ENCODE data around the gene EHBP1. TPM values are rescaled to one million over a fixed set of nuclear protein-coding genes. Genes with fewer than 3 reads are reported as not detected.

Gene EHBP1
- total RNA-seq, 1 donor from 2014 or later, result 63.4 TPM

DNA sequence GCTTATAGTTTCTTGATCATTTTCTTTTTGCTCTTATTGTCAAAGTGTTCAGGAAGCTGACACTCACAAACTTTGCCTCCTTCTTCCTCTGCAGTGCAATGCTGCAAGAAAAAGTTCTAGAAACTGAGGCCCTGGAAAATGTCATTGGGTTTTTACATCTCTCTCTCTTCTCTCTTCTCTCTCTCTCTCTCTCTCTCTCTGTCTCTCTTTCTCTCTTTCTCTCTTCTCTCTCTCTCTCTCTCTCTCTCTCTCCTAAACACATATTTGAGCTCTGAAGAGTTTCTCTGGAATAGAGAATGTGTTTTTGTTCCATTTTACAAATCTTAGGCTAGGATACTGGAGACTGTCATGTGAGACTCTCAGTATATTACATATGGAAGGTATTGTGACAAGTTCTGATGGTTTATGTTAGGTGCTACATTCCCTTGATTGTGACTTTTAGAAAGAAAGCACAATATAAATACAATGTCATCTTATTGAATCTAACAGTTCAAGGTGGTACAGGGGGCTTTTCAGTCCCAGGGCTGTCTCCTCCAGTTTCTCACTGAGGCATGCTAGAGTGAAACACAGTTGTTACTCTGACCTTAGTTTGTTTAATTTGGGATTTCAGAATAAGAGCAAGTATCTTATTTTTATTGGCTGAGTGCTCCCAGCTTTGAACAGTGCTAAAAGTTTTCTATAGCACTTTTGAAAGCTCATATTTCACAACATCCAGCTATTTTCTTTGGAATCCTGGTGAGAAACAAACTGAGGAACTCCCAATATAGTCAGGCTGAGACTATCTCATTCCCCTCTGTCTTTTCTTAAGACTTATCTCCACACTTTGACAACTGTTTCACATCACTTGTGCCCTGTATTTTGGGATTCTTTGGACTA, 41.4 kb upstream of the EHBP1 start:
- H3K36me3 Mint-ChIP-seq (ENCODE audit: unreplicated experiment), result no peaks in the 10 kb centered on the region
- peaks cover 6% of the 10 kb centered on the region for H3K4me1 Mint-ChIP-seq (ENCODE audit: low read depth, unreplicated experiment)
- TF ChIP-seq, protein P1, sequence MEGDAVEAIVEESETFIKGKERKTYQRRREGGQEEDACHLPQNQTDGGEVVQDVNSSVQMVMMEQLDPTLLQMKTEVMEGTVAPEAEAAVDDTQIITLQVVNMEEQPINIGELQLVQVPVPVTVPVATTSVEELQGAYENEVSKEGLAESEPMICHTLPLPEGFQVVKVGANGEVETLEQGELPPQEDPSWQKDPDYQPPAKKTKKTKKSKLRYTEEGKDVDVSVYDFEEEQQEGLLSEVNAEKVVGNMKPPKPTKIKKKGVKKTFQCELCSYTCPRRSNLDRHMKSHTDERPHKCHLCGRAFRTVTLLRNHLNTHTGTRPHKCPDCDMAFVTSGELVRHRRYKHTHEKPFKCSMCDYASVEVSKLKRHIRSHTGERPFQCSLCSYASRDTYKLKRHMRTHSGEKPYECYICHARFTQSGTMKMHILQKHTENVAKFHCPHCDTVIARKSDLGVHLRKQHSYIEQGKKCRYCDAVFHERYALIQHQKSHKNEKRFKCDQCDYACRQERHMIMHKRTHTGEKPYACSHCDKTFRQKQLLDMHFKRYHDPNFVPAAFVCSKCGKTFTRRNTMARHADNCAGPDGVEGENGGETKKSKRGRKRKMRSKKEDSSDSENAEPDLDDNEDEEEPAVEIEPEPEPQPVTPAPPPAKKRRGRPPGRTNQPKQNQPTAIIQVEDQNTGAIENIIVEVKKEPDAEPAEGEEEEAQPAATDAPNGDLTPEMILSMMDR (IDR thresholded peaks at IDR 0.05; ENCODE audit: partially characterized antibody, unreplicated experiment), result no peak
- peaks cover 1% of the 10 kb centered on the region for H3K27me3 Mint-ChIP-seq (ENCODE audit: unreplicated experiment)
- no peak overlapping the region for H3K27ac Mint-ChIP-seq (ENCODE audit: unreplicated experiment)
- no peak overlapping the region for H3K4me3 Mint-ChIP-seq (ENCODE audit: unreplicated experiment)
- DNase-seq, result no peak
- H3K9me3 Mint-ChIP-seq (ENCODE audit: unreplicated experiment), result no peaks in the 10 kb centered on the region

DNA sequence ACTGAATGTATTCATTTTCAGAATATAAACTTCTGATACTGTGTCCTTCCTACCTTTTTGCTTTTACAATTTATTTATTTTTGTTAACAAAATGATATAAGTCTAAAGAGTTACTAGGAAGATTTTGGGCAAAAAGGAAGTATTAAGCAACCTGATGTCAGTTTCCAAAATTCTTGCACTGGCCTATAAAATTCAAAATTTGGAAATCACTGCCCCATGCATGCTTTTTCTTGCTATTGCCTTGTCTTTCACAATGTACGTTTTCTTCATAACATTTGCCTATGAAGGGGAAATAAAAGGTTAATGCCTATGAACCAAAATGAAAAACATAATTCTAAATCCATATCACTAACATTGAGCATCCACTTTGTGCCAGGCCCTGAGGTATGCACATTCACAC, 40.1 kb upstream of the EHBP1 start:
- H3K27ac Mint-ChIP-seq (ENCODE audit: unreplicated experiment), result no peak overlapping the region
- TF ChIP-seq, protein P1 (IDR thresholded peaks at IDR 0.05; ENCODE audit: partially characterized antibody, unreplicated experiment), result no peak
- no peak overlapping the region for H3K4me3 Mint-ChIP-seq (ENCODE audit: unreplicated experiment)
- H3K4me1 Mint-ChIP-seq (ENCODE audit: low read depth, unreplicated experiment), result peaks cover 6% of the 10 kb centered on the region
- H3K36me3 Mint-ChIP-seq (ENCODE audit: unreplicated experiment), result no peaks in the 10 kb centered on the region
- no peak for DNase-seq
- peaks cover 1% of the 10 kb centered on the region for H3K27me3 Mint-ChIP-seq (ENCODE audit: unreplicated experiment)
- H3K9me3 Mint-ChIP-seq (ENCODE audit: unreplicated experiment), result no peaks in the 10 kb centered on the region

DNA sequence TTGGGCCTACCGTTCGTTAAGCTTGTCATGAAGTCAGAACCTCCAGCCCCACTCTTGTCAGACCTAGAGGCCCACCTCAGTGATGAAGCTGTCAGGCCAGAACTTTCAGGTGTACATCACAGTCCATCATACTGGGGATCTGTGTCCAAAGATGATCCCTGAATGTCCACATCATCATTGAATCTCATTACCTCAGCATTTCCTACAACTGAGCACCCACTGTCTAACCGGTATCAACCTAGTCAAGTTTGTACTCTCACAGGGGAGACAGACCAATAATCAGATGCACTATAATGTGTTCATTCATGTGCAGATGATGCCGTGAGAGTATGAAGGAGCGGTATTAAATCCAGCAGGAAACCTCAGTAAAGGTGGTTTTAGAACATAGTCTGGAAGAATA, 36.3 kb upstream of the EHBP1 start:
- H3K27me3 Mint-ChIP-seq (ENCODE audit: unreplicated experiment), result no peaks in the 10 kb centered on the region
- H3K9me3 Mint-ChIP-seq (ENCODE audit: unreplicated experiment), result no peaks in the 10 kb centered on the region
- H3K27ac Mint-ChIP-seq (ENCODE audit: unreplicated experiment), result no peak overlapping the region
- peaks cover 2% of the 10 kb centered on the region for H3K4me1 Mint-ChIP-seq (ENCODE audit: low read depth, unreplicated experiment)
- TF ChIP-seq, protein P1 (IDR thresholded peaks at IDR 0.05; ENCODE audit: partially characterized antibody, unreplicated experiment), result no peak
- H3K36me3 Mint-ChIP-seq (ENCODE audit: unreplicated experiment), result no peaks in the 10 kb centered on the region
- no peak overlapping the region for H3K4me3 Mint-ChIP-seq (ENCODE audit: unreplicated experiment)
- no peak for DNase-seq

DNA sequence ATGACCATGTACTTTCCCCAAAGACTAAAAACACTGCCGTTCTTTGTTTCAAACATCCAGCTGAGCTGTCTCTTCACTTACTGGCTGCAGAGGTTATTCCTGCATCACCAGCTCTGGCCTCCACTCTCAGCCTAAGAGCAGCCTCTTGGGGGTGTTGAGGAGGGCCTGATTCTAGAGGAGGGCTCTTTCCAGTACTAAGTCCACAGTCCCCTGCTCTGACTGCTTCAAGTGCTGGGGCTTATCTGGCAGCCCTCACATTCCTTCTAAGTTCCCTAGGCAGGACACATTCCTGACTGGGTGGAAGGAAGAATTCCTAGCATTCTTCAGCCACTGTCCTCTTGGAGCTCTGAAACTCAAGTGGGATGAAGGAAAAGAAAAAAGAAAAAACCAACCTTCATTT, 32.9 kb upstream of the EHBP1 start:
- no peaks in the 10 kb centered on the region for H3K27me3 Mint-ChIP-seq (ENCODE audit: unreplicated experiment)
- H3K27ac Mint-ChIP-seq (ENCODE audit: unreplicated experiment), result no peak overlapping the region
- no peaks in the 10 kb centered on the region for H3K9me3 Mint-ChIP-seq (ENCODE audit: unreplicated experiment)
- H3K36me3 Mint-ChIP-seq (ENCODE audit: unreplicated experiment), result no peaks in the 10 kb centered on the region
- no peak for DNase-seq
- H3K4me1 Mint-ChIP-seq (ENCODE audit: low read depth, unreplicated experiment), result no peaks in the 10 kb centered on the region
- TF ChIP-seq, protein P1 (IDR thresholded peaks at IDR 0.05; ENCODE audit: partially characterized antibody, unreplicated experiment), result no peak
- H3K4me3 Mint-ChIP-seq (ENCODE audit: unreplicated experiment), result no peak overlapping the region

DNA sequence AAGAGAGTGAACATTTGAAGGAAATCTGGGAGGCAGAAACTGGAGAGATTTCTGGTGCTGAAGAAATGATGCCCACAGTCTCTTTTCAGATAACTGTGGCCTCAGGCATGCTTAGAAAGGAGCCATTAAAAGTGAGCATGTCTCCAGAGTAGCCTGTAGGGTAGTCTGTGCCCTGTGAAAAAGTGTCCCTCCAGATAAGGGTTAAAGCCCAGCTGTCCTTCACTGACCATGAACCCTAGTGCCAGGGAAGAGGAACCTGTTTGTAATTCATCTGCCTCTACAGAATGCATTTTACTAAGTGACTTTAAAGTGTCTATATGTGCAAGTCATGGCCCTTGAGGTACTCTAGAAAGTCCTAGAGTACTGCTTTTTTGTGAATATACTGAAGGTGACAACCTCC, 30.5 kb upstream of the EHBP1 start:
- H3K27ac Mint-ChIP-seq (ENCODE audit: unreplicated experiment), result no peak overlapping the region
- H3K9me3 Mint-ChIP-seq (ENCODE audit: unreplicated experiment), result no peaks in the 10 kb centered on the region
- no peaks in the 10 kb centered on the region for H3K27me3 Mint-ChIP-seq (ENCODE audit: unreplicated experiment)
- H3K4me1 Mint-ChIP-seq (ENCODE audit: low read depth, unreplicated experiment), result no peaks in the 10 kb centered on the region
- no peaks in the 10 kb centered on the region for H3K36me3 Mint-ChIP-seq (ENCODE audit: unreplicated experiment)
- TF ChIP-seq, protein P1 (IDR thresholded peaks at IDR 0.05; ENCODE audit: partially characterized antibody, unreplicated experiment), result no peak
- DNase-seq, result no peak
- H3K4me3 Mint-ChIP-seq (ENCODE audit: unreplicated experiment), result no peak overlapping the region

Data from glutamatergic neuron (in vitro differentiated cells).